Esophagus muscularis mucosa (tissue), 4 donors: ENCODE measurements around the gene FBXO2. TPM values are rescaled to one million over a fixed set of nuclear protein-coding genes. Genes with fewer than 3 reads are reported as not detected.

ENCODE experiments used
- DNase-seq: peaks from one replicate; pipeline ENCODE4 v3.0.0-alpha.2; 2017; ENCODE audit errors: extremely low spot score
- H3K27ac ChIP-seq, 4 donors: fragments of 200-600 bp; sonication (generic); replicated peaks in 1 of 4; 1 replicate in 3 of 4; 2 replicates in 1 of 4; pipeline ENCODE4 v1.5.1; 2016 to 2019; ENCODE audit warnings: mild to moderate bottlenecking in 1 of 4
- H3K27me3 ChIP-seq, 4 donors: fragments of 200-600 bp; sonication (generic); one replicate each; pipeline versions ENCODE4 v1.5.1 to v1.6.0; 2016 to 2019
- H3K36me3 ChIP-seq, 4 donors: fragments of 200-600 bp; sonication (generic); one replicate each; pipeline ENCODE4 v1.5.1; 2016 to 2019
- H3K4me1 ChIP-seq, 4 donors: fragments of 200-600 bp; sonication (generic); one replicate each; pipeline ENCODE4 v1.5.1; 2016 to 2019
- H3K4me3 ChIP-seq, 4 donors: fragments of 200-600 bp; sonication (generic); 1 replicate in 2 of 4; 2 replicates in 2 of 4; pipeline ENCODE4 v1.5.1; 2016 to 2019; ENCODE audit warnings: mild to moderate bottlenecking in 4 of 4, moderate library complexity in 1 of 4
- H3K9me3 ChIP-seq, 4 donors: fragments of 200-600 bp; sonication (generic); 1 replicate in 3 of 4; 2 replicates in 1 of 4; pipeline ENCODE4 v1.5.1; 2016 to 2019
- CTCF ChIP-seq, 3 experiments: fragments of 200-600 bp in 2 of 3; fragments of 450-650 bp in 1 of 3; sonication (generic) in 2 of 3; IDR thresholded peaks; one replicate each; pipeline ENCODE4 v1.5.1; 2017 to 2019; ENCODE audit warnings: antibody characterized with exemption in 3 of 3, mild to moderate bottlenecking in 2 of 3, moderate library complexity in 1 of 3
- EP300 ChIP-seq: sonication (generic); formaldehyde crosslinking; IDR thresholded peaks from one replicate; pipeline ENCODE4 v1.6.1; 2017; ENCODE audit warnings: antibody characterized with exemption
- POLR2A ChIP-seq: fragments of 450-650 bp; IDR thresholded peaks from one replicate; pipeline ENCODE4 v1.6.1; 2017; ENCODE audit warnings: antibody characterized with exemption, moderate library complexity, mild to moderate bottlenecking, low read depth
- POLR2AphosphoS5 ChIP-seq, 2 donors: sonication (generic); formaldehyde crosslinking; IDR thresholded peaks; one replicate each; pipeline ENCODE4 v1.6.1; 2017; ENCODE audit warnings: antibody characterized with exemption in 2 of 2
- WGBS: methylation state at CpG from one replicate; pipeline ENCODE4 v1.1.5; 2018; 5-methylcytosine and 5-hydroxymethylcytosine counted together
- intact Hi-C: fragments of 100-400 bp; cut with DNase I; formaldehyde crosslinking; loops from one replicate; pipeline ENCODE4 v1.15.1; 2023
- total RNA-seq, 4 donors: library from RNA; depleted of rRNA; stranded (reverse); fragments of >200 nt; gene quantifications; one replicate each; pipeline versions ENCODE4 v1.1.0 to v1.2.1, GENCODE V29; 2016

The FBXO2 gene
- total RNA-seq, 4 donors from 2014 or later, result 3.1 to 12.0 (median 8.3) TPM

- TF ChIP-seq CTCF (IDR thresholded peaks at IDR 0.05), result no peak
- DNase-seq, result no peak
- Histone ChIP-seq H3K36me3 (peaks cover 17 to 98% (median 76%) of the 10 kb centered on the region in 4 donors), H3K27me3 (no peaks in the 10 kb centered on the region), H3K4me3 (no peak overlapping the region), H3K9me3 (no peaks in the 10 kb centered on the region), H3K4me1 (no peaks in the 10 kb centered on the region), H3K27ac (no peak overlapping the region)
- intact Hi-C loops, result no loop called here
- WGBS, result 97% methylated on average over 11 of the region's 14 CpGs
Observed at GRCh38 chr1:11673089-11673769, 19.0 kb upstream of the FBXO2 start.

- no peak overlapping the region for H3K4me3 ChIP-seq
- no peaks in the 10 kb centered on the region for H3K9me3 ChIP-seq
- peaks cover 0 to 6% (median 0%) of the 10 kb centered on the region in 4 donors for H3K4me1 ChIP-seq
- TF ChIP-seq EP300, result no peak
- no peak for TF ChIP-seq POLR2A
- no peak for TF ChIP-seq CTCF (IDR thresholded peaks at IDR 0.05)
- TF ChIP-seq POLR2AphosphoS5 (IDR thresholded peaks at IDR 0.05), result no peak
- 88% methylated on average over 12 of the region's 14 CpGs for WGBS
- H3K27me3 ChIP-seq, result no peaks in the 10 kb centered on the region
- no peak for DNase-seq
- no peak overlapping the region for H3K27ac ChIP-seq
- peaks cover 15 to 83% (median 69%) of the 10 kb centered on the region in 4 donors for H3K36me3 ChIP-seq
- intact Hi-C loops, result no loop called here
Observed at GRCh38 chr1:11671544-11672286, 17.5 kb upstream of the FBXO2 start.

- TF ChIP-seq CTCF (IDR thresholded peaks at IDR 0.05), result no peak
- no peak for TF ChIP-seq POLR2AphosphoS5 (IDR thresholded peaks at IDR 0.05)
- no peak for TF ChIP-seq EP300
- TF ChIP-seq POLR2A, result no peak
- intact Hi-C loops, result no loop called here
- WGBS, result 85% methylated on average over 6 of the region's 6 CpGs
- H3K4me3 ChIP-seq, result no peak overlapping the region
- no peak for DNase-seq
- no peaks in the 10 kb centered on the region for H3K27me3 ChIP-seq
- no peaks in the 10 kb centered on the region for H3K9me3 ChIP-seq
- H3K4me1 ChIP-seq, result peaks cover 0 to 6% (median 0%) of the 10 kb centered on the region in 4 donors
- H3K36me3 ChIP-seq, result peaks cover 11 to 77% (median 64%) of the 10 kb centered on the region in 4 donors
- no peak overlapping the region for H3K27ac ChIP-seq
Observed at GRCh38 chr1:11671205-11671543, 16.9 kb upstream of the FBXO2 start.

- Histone ChIP-seq H3K36me3 (peaks cover 11 to 73% (median 59%) of the 10 kb centered on the region in 4 donors), H3K27ac (no peak overlapping the region), H3K4me1 (peaks cover 0 to 6% (median 0%) of the 10 kb centered on the region in 4 donors), H3K9me3 (no peaks in the 10 kb centered on the region), H3K4me3 (no peak overlapping the region), H3K27me3 (no peaks in the 10 kb centered on the region)
- WGBS, result 72% methylated on average over 6 of the region's 6 CpGs
- no peak for DNase-seq
- no peak for TF ChIP-seq EP300
- TF ChIP-seq POLR2A, result no peak
- TF ChIP-seq POLR2AphosphoS5 (IDR thresholded peaks at IDR 0.05), result no peak
- TF ChIP-seq CTCF (IDR thresholded peaks at IDR 0.05), result no peak
- intact Hi-C loops, result no loop called here
Observed at GRCh38 chr1:11670747-11671146, 16.5 kb upstream of the FBXO2 start.
